ENCODE results near the gene TPRG1L.

DNA sequence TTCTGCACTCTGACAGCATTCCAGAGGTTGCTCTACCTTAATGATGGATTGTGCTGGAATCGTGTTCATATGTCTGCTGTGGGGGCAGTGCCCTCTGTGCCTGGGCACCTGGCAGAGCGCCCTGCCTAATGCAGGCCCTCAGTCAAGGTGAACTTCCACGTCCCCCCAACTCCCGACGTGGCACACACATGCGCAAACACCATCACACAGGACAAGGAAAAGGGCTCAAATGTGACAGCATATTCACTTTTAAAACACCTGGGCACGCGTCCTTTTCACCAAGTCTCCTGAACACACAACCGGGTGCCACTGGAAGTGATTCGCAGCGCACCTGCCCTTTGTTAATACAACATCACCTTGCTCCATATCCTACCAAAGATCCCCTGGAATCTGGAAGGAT, 11.7 kb downstream of the TPRG1L start:
- TF ChIP-seq, protein P1, sequence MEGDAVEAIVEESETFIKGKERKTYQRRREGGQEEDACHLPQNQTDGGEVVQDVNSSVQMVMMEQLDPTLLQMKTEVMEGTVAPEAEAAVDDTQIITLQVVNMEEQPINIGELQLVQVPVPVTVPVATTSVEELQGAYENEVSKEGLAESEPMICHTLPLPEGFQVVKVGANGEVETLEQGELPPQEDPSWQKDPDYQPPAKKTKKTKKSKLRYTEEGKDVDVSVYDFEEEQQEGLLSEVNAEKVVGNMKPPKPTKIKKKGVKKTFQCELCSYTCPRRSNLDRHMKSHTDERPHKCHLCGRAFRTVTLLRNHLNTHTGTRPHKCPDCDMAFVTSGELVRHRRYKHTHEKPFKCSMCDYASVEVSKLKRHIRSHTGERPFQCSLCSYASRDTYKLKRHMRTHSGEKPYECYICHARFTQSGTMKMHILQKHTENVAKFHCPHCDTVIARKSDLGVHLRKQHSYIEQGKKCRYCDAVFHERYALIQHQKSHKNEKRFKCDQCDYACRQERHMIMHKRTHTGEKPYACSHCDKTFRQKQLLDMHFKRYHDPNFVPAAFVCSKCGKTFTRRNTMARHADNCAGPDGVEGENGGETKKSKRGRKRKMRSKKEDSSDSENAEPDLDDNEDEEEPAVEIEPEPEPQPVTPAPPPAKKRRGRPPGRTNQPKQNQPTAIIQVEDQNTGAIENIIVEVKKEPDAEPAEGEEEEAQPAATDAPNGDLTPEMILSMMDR (IDR thresholded peaks at IDR 0.05) = no peak
- no peak for TF ChIP-seq EZH2 (IDR thresholded peaks at IDR 0.05)
- TF ChIP-seq EZH2phosphoT487 (IDR thresholded peaks at IDR 0.05) = no peak

All from neural progenitor cell (in vitro differentiated cells).